ENCODE data around the gene CHRNB1.

- TF ChIP-seq CTCF (IDR thresholded peaks at IDR 0.05; ENCODE audit: poor library complexity, severe bottlenecking) (no peak), EZH2 (IDR thresholded peaks at IDR 0.05; ENCODE audit: borderline replicate concordance, insufficient read depth, low read length, poor library complexity, severe bottlenecking) (no peak), POLR2AphosphoS5 (IDR thresholded peaks at IDR 0.05) (no peak), REST (IDR thresholded peaks at IDR 0.05; ENCODE audit: borderline replicate concordance) (no peak), RAD21 (conservative IDR thresholded peaks at IDR 0.05) (no peak)
These were observed 58.7 kb downstream of the CHRNB1 start for GRCh38 chr17:7503521-7503920.
